ENCODE measurements around the gene TGFA.

TGFA gene

GRCh38 chr2:70508711-70509462 is 44.7 kb downstream of the TGFA start:
- TF ChIP-seq CTCF (IDR thresholded peaks at IDR 0.05; ENCODE audit: low read depth, low read length) = no peak
- no peak overlapping the region for H3K4me3 ChIP-seq (ENCODE audit: low read depth, low read length)

- H3K4me3 ChIP-seq (ENCODE audit: low read depth, low read length) = no peak overlapping the region
- TF ChIP-seq CTCF (IDR thresholded peaks at IDR 0.05; ENCODE audit: low read depth, low read length) = no peak
Observed at GRCh38 chr2:70505613-70506391, 47.8 kb downstream of the TGFA start.

GRCh38 chr2:70504750-70505149 is 48.9 kb downstream of the TGFA start:
- H3K4me3 ChIP-seq (ENCODE audit: low read depth, low read length) = no peak overlapping the region
- TF ChIP-seq CTCF (IDR thresholded peaks at IDR 0.05; ENCODE audit: low read depth, low read length) = no peak

GRCh38 chr2:70503896-70504295 is 49.7 kb downstream of the TGFA start:
- TF ChIP-seq CTCF (IDR thresholded peaks at IDR 0.05; ENCODE audit: low read depth, low read length) = no peak
- no peak overlapping the region for H3K4me3 ChIP-seq (ENCODE audit: low read depth, low read length)

- no peak for TF ChIP-seq CTCF (IDR thresholded peaks at IDR 0.05; ENCODE audit: low read depth, low read length)
- H3K4me3 ChIP-seq (ENCODE audit: low read depth, low read length) = no peak overlapping the region
Observed at GRCh38 chr2:70501728-70502127, 51.9 kb downstream of the TGFA start.

GRCh38 chr2:70501215-70501614 is 52.4 kb downstream of the TGFA start:
- H3K4me3 ChIP-seq (ENCODE audit: low read depth, low read length) = no peak overlapping the region
- no peak for TF ChIP-seq CTCF (IDR thresholded peaks at IDR 0.05; ENCODE audit: low read depth, low read length)

GRCh38 chr2:70499253-70499652 is 54.4 kb downstream of the TGFA start:
- no peak overlapping the region for H3K4me3 ChIP-seq (ENCODE audit: low read depth, low read length)
- no peak for TF ChIP-seq CTCF (IDR thresholded peaks at IDR 0.05; ENCODE audit: low read depth, low read length)
